PC-9 (cell line): ENCODE results near the gene ESAM. TPM values are rescaled to one million over a fixed set of nuclear protein-coding genes. Genes with fewer than 3 reads are reported as not detected.

Experiments used
- BruUV-seq: library from RNA; stranded (reverse); fragments of 400-500 nt; replicated peaks from 2 replicates; lab custom pipeline; 2021; lab: Mats Ljungman, UMichigan
- CTCF ChIA-PET: fragments of 300-600 bp; sonication (Branson Sonifier 250); formaldehyde crosslinking; loops from one replicate; lab custom pipeline; 2022; ENCODE audit warnings: antibody characterized with exemption; lab: Charles Lee
- POLR2A ChIA-PET: fragments of 300-600 bp; sonication (Branson Sonifier 250); formaldehyde crosslinking; loops from one replicate; lab custom pipeline; 2022; ENCODE audit warnings: antibody characterized with exemption; ENCODE audit not compliant: unreplicated experiment; lab: Charles Lee
- DNase-seq, 2 experiments: peaks; one replicate each; pipeline versions ENCODE4 v3.0.0 to v3.0.0-alpha.2; 2015 to 2022; ENCODE audit warnings: mixed read lengths in 1 of 2
- H2AFZ ChIP-seq: fragments of 200-600 bp; sonication (generic); 2 replicates; pipeline ENCODE4 v1.8.1; 2017; ENCODE audit warnings: antibody characterized with exemption
- H3F3A ChIP-seq: fragments of 200-600 bp; sonication (generic); 2 replicates; pipeline ENCODE4 v1.8.1; 2017; ENCODE audit warnings: antibody characterized with exemption, mild to moderate bottlenecking, low read depth; ENCODE audit not compliant: insufficient read depth
- H3K27ac ChIP-seq: fragments of 200-600 bp; sonication (generic); 2 replicates; pipeline ENCODE4 v1.6.1; 2016; ENCODE audit warnings: mixed run types
- H3K27me3 ChIP-seq: fragments of 200-600 bp; sonication (generic); 2 replicates; pipeline ENCODE4 v1.6.1; 2016; ENCODE audit warnings: low read depth, mixed run types; ENCODE audit not compliant: insufficient read depth
- H3K36me3 ChIP-seq: fragments of 200-600 bp; sonication (generic); 2 replicates; pipeline ENCODE4 v1.6.1; 2016; ENCODE audit warnings: low read depth, mixed run types
- H3K4me1 ChIP-seq: fragments of 200-600 bp; sonication (generic); replicated peaks from 2 replicates; pipeline ENCODE4 v1.6.1; 2016; ENCODE audit warnings: mixed run types; ENCODE audit not compliant: insufficient read depth
- H3K4me2 ChIP-seq: fragments of 200-600 bp; sonication (generic); 2 replicates; pipeline ENCODE4 v1.6.1; 2017; ENCODE audit warnings: mixed run types
- H3K4me3 ChIP-seq: fragments of 200-600 bp; sonication (generic); 2 replicates; pipeline ENCODE4 v1.6.1; 2016; ENCODE audit warnings: mixed run types
- H3K79me2 ChIP-seq: fragments of 200-600 bp; sonication (generic); 2 replicates; pipeline ENCODE4 v1.6.1; 2017; ENCODE audit warnings: low read depth, mixed run types
- H3K9me2 ChIP-seq: fragments of 200-600 bp; sonication (generic); 2 replicates; pipeline ENCODE4 v1.8.1; 2017; ENCODE audit warnings: mild to moderate bottlenecking; ENCODE audit not compliant: insufficient read depth
- H3K9me3 ChIP-seq: fragments of 200-600 bp; sonication (generic); 2 replicates; pipeline ENCODE4 v1.8.1; 2016; ENCODE audit warnings: low read depth; ENCODE audit not compliant: insufficient read depth
- H4K20me1 ChIP-seq: fragments of 200-600 bp; sonication (generic); 2 replicates; pipeline ENCODE4 v1.8.1; 2017; ENCODE audit not compliant: insufficient read depth
- EZH2 ChIP-seq: fragments of 200-600 bp; sonication (generic); IDR thresholded peaks from 2 replicates; pipeline ENCODE4 v1.8.0; 2017; ENCODE audit warnings: antibody characterized with exemption, low read depth
- intact Hi-C: fragments of 100-400 bp; cut with micrococcal nuclease; formaldehyde crosslinking; loops from one replicate; pipeline ENCODE4 v1.10.0; 2022; ENCODE audit not compliant: unreplicated experiment
- total RNA-seq: library from RNA; stranded (reverse); gene quantifications from 2 replicates; pipeline ENCODE4 v1.2.3, GENCODE V29; 2021
- TF ChIP-seq, protein P1 (sequence below): fragments of 200-600 bp; sonication (generic); conservative IDR thresholded peaks from 2 replicates; pipeline ENCODE4 v1.6.1; 2017; ENCODE audit warnings: mixed run types, antibody characterized with exemption, mild to moderate bottlenecking, moderate library complexity

ESAM gene
- total RNA-seq, 1 experiment from 2014 or later = 13.5 TPM

DNA sequence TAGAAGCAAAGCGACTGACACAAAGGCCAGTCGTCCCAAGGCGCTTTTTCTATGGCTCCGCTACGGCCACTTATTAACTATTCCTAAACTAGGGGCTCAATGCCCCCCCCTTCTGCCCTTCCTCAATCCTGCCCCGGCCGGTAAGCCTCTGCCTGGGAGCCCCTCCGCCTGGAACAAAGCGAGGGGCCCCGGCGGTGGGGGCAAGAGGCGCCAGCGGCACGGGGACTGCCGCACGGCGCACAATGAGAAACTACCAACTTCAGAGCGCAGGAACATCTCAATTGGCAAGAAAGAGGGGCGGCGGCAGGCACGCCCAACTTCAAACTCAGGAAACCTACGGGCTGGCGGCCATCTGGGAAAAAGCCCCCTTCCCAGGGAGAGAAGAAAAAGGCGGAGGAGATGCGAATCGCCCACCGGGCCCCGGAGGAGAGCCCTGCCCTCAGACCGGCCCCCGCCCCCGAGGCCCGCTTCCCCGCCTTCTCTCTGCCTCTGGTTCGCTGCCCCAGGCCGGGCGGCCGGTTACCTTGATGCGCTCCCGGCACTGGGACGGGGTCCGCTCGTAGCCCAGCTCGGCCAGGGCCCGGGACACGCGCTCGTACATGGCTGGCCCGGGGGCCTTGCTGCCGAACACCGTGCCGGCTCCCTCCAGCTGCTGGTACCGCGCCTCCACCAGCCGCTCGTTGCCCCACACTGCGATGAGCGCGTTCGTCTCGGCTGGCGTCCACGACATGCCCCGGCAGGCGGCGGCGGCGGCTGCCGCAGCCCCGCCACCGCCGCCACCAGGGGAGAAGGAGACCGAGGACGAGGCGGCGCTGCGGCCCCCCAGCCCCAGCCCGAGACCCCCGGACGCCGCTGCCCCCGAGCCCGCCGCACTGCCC lies 37.5 kb upstream of the ESAM start:
- Histone ChIP-seq H3K79me2 (peaks cover 57% of the 10 kb centered on the region), H3K9me3 (no peaks in the 10 kb centered on the region), H3F3A (peaks cover 8% of the 10 kb centered on the region; the same call in 1 of the 2 replicates), H4K20me1 (no peaks in the 10 kb centered on the region; the same call in 1 of the 2 replicates), H3K4me2 (peak overlapping the region; percentile 89), H3K4me3 (peak overlapping the region; percentile 97), H3K36me3 (no peaks in the 10 kb centered on the region), H3K27ac (peak overlapping the region; percentile 56), H3K27me3 (no peaks in the 10 kb centered on the region), H3K4me1 (peaks cover 29% of the 10 kb centered on the region), H3K9me2 (no peaks in the 10 kb centered on the region), H2AFZ (peak overlapping the region; percentile 96)
- TF ChIP-seq EZH2 = no peak
- TF ChIP-seq, protein P1, sequence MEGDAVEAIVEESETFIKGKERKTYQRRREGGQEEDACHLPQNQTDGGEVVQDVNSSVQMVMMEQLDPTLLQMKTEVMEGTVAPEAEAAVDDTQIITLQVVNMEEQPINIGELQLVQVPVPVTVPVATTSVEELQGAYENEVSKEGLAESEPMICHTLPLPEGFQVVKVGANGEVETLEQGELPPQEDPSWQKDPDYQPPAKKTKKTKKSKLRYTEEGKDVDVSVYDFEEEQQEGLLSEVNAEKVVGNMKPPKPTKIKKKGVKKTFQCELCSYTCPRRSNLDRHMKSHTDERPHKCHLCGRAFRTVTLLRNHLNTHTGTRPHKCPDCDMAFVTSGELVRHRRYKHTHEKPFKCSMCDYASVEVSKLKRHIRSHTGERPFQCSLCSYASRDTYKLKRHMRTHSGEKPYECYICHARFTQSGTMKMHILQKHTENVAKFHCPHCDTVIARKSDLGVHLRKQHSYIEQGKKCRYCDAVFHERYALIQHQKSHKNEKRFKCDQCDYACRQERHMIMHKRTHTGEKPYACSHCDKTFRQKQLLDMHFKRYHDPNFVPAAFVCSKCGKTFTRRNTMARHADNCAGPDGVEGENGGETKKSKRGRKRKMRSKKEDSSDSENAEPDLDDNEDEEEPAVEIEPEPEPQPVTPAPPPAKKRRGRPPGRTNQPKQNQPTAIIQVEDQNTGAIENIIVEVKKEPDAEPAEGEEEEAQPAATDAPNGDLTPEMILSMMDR = no peak
- intact Hi-C loops = loop anchor here (1.0 to 10.0 kb wide), 3 partner anchors 36 to 55 kb away; no protein-coding TSS in a partner anchor
- BruUV-seq = TSS peak; percentile 31
- ChIA-PET POLR2A (interaction anchor here (0.6 kb wide), 2 partner anchors 126 to 1104 kb away, joined by 3 to 8 read pairs; partner anchors contain the start of genes PUS3 and SPA17), CTCF (interaction anchor here (0.6 to 1.8 kb wide), 4 partner anchors 29 to 1081 kb away, joined by 3 to 10 read pairs (median 6); no protein-coding TSS in a partner anchor)
- peak in 1 of 2 experiments; percentile 26 for DNase-seq

DNA sequence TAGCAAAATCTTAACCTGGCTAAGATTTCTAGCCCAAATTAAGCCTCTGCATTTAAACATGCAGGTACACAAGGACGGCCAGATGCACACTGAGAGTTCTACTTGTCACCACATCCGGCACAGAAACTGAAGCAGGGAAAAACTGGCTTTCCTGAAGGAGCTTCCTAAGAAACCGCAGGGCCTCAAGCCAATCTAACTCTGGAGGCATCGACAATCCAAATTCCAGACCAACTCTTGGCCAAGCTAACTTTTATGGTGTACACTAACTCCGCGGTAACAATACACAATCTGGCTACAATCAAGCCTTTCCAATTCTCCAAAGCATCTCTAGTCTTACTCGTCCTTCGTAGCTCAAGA lies 36.9 kb upstream of the ESAM start:
- peaks cover 32% of the 10 kb centered on the region for H3K4me1 ChIP-seq
- peak in 1 of 2 experiments; percentile 48 for DNase-seq
- no TSS peak for BruUV-seq
- H3K27ac ChIP-seq = peak overlapping the region; percentile 56
- H3K4me2 ChIP-seq = peak overlapping the region; percentile 89
- H3F3A ChIP-seq = peaks cover 8% of the 10 kb centered on the region; the same call in 1 of the 2 replicates
- no peak for TF ChIP-seq EZH2
- TF ChIP-seq, protein P1 = no peak
- H4K20me1 ChIP-seq = no peaks in the 10 kb centered on the region; the same call in 1 of the 2 replicates
- intact Hi-C loops = loop anchor here (1.0 to 10.0 kb wide), 2 partner anchors 36 to 54 kb away; no protein-coding TSS in a partner anchor
- H3K27me3 ChIP-seq = no peaks in the 10 kb centered on the region
- peaks cover 63% of the 10 kb centered on the region for H3K79me2 ChIP-seq
- POLR2A ChIA-PET = interaction anchor here (0.5 to 0.6 kb wide), 3 partner anchors 17 to 1104 kb away, joined by 3 to 9 read pairs (median 8); partner anchors contain the start of genes PUS3 and SPA17
- H3K9me2 ChIP-seq = no peaks in the 10 kb centered on the region
- no peaks in the 10 kb centered on the region for H3K9me3 ChIP-seq
- H3K36me3 ChIP-seq = no peaks in the 10 kb centered on the region
- peak overlapping the region; percentile 96 for H2AFZ ChIP-seq
- CTCF ChIA-PET = interaction anchor here (0.6 to 1.8 kb wide), 4 partner anchors 28 to 1082 kb away, joined by 3 to 10 read pairs (median 6); no protein-coding TSS in a partner anchor
- peak overlapping the region; percentile 97 for H3K4me3 ChIP-seq

DNA sequence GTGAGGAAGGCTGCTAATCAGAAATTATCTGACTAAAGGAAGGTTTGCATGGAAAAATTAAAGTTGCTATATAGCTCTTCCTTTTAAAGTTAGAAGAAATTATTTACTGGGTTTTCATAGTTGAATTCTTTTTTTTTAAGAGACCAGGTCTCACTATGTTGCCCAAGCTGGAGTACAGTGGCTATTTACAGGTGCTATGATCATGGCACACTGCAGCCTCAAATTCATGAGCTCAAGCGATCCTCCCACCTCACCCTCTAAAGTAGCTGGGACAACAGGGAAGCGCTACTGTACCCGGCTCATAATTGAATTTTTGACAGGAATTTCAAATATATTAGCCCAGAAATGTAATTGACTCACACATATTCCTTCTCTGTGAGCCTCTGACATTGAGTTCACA lies 34.2 kb upstream of the ESAM start:
- CTCF ChIA-PET = interaction anchor here (1.0 kb wide), 1 partner anchor 40 kb away, joined by 3 read pairs; no protein-coding TSS in a partner anchor
- BruUV-seq = no TSS peak
- intact Hi-C loops = loop anchor here (10.0 kb wide), 1 partner anchor 52 kb away; no protein-coding TSS in a partner anchor

More for the DNA sequence above, 34.2 kb upstream of the ESAM start:
- Histone ChIP-seq H2AFZ (no peak overlapping the region), H3K4me1 (peaks cover 42% of the 10 kb centered on the region), H3K9me2 (no peaks in the 10 kb centered on the region), H3K4me2 (no peak overlapping the region), H3K27ac (no peak overlapping the region), H3K4me3 (no peak overlapping the region), H3F3A (peaks cover 8% of the 10 kb centered on the region; the same call in 1 of the 2 replicates), H3K27me3 (no peaks in the 10 kb centered on the region), H3K36me3 (no peaks in the 10 kb centered on the region), H3K9me3 (no peaks in the 10 kb centered on the region), H3K79me2 (peaks cover 89% of the 10 kb centered on the region), H4K20me1 (peaks cover 6% of the 10 kb centered on the region; the same call in 1 of the 2 replicates)
- no peak for DNase-seq
- POLR2A ChIA-PET = no interaction called here
- TF ChIP-seq, protein P1 = no peak
- no peak for TF ChIP-seq EZH2
